Measurements from ENCODE around the gene TARBP1.

Gene TARBP1

GRCh38 chr1:234526922-234527321 is 47.9 kb upstream of the TARBP1 start:
- no peaks in the 10 kb centered on the region for H3K36me3 ChIP-seq (ENCODE audit: insufficient read depth, low read length)
- no peaks in the 10 kb centered on the region for H3K9me3 ChIP-seq (ENCODE audit: low read length)
- H2AFZ ChIP-seq (ENCODE audit: low read length), result no peak overlapping the region
- H3K9ac ChIP-seq (ENCODE audit: low read length), result no peak overlapping the region
- H3K27ac ChIP-seq (ENCODE audit: low read depth, low read length, poor library complexity, severe bottlenecking), result no peak overlapping the region
- H3K79me2 ChIP-seq (ENCODE audit: insufficient read depth, low read length), result no peaks in the 10 kb centered on the region
- no peaks in the 10 kb centered on the region; the same call in 1 of the 2 replicates for H3K27me3 ChIP-seq (ENCODE audit: insufficient read depth, low read length)
- H3F3A ChIP-seq (ENCODE audit: insufficient read depth, low read length), result no peaks in the 10 kb centered on the region
- no peak overlapping the region for H3K4me2 ChIP-seq (ENCODE audit: low read length)
- TF ChIP-seq, protein P1, sequence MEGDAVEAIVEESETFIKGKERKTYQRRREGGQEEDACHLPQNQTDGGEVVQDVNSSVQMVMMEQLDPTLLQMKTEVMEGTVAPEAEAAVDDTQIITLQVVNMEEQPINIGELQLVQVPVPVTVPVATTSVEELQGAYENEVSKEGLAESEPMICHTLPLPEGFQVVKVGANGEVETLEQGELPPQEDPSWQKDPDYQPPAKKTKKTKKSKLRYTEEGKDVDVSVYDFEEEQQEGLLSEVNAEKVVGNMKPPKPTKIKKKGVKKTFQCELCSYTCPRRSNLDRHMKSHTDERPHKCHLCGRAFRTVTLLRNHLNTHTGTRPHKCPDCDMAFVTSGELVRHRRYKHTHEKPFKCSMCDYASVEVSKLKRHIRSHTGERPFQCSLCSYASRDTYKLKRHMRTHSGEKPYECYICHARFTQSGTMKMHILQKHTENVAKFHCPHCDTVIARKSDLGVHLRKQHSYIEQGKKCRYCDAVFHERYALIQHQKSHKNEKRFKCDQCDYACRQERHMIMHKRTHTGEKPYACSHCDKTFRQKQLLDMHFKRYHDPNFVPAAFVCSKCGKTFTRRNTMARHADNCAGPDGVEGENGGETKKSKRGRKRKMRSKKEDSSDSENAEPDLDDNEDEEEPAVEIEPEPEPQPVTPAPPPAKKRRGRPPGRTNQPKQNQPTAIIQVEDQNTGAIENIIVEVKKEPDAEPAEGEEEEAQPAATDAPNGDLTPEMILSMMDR (IDR thresholded peaks at IDR 0.05; ENCODE audit: low read length), result no peak
- no peak for TF ChIP-seq EZH2 (IDR thresholded peaks at IDR 0.05; ENCODE audit: borderline replicate concordance, low read length)
- H3K9me2 ChIP-seq (ENCODE audit: low read depth, low read length), result no peaks in the 10 kb centered on the region
- H3K4me1 ChIP-seq (ENCODE audit: insufficient read depth, low read length, severe bottlenecking), result peaks cover 27% of the 10 kb centered on the region
- no peak overlapping the region for H3K4me3 ChIP-seq (ENCODE audit: low read depth, low read length, poor library complexity, severe bottlenecking)
- H4K20me1 ChIP-seq (ENCODE audit: insufficient read depth, low read length), result no peaks in the 10 kb centered on the region

- H3K27me3 ChIP-seq (ENCODE audit: insufficient read depth, low read length), result no peaks in the 10 kb centered on the region; the same call in 1 of the 2 replicates
- H3K9ac ChIP-seq (ENCODE audit: low read length), result no peak overlapping the region
- no peaks in the 10 kb centered on the region for H3F3A ChIP-seq (ENCODE audit: insufficient read depth, low read length)
- no peaks in the 10 kb centered on the region for H3K36me3 ChIP-seq (ENCODE audit: insufficient read depth, low read length)
- no peaks in the 10 kb centered on the region for H4K20me1 ChIP-seq (ENCODE audit: insufficient read depth, low read length)
- H3K9me2 ChIP-seq (ENCODE audit: low read depth, low read length), result no peaks in the 10 kb centered on the region
- TF ChIP-seq, protein P1 (IDR thresholded peaks at IDR 0.05; ENCODE audit: low read length), result no peak
- TF ChIP-seq EZH2 (IDR thresholded peaks at IDR 0.05; ENCODE audit: borderline replicate concordance, low read length), result no peak
- no peak overlapping the region for H3K27ac ChIP-seq (ENCODE audit: low read depth, low read length, poor library complexity, severe bottlenecking)
- peaks cover 42% of the 10 kb centered on the region for H3K4me1 ChIP-seq (ENCODE audit: insufficient read depth, low read length, severe bottlenecking)
- H3K4me2 ChIP-seq (ENCODE audit: low read length), result no peak overlapping the region
- H2AFZ ChIP-seq (ENCODE audit: low read length), result no peak overlapping the region
- H3K4me3 ChIP-seq (ENCODE audit: low read depth, low read length, poor library complexity, severe bottlenecking), result no peak overlapping the region
- no peaks in the 10 kb centered on the region for H3K79me2 ChIP-seq (ENCODE audit: insufficient read depth, low read length)
- H3K9me3 ChIP-seq (ENCODE audit: low read length), result no peaks in the 10 kb centered on the region
These were observed 46.3 kb upstream of the TARBP1 start for GRCh38 chr1:234525099-234525799.

DNA sequence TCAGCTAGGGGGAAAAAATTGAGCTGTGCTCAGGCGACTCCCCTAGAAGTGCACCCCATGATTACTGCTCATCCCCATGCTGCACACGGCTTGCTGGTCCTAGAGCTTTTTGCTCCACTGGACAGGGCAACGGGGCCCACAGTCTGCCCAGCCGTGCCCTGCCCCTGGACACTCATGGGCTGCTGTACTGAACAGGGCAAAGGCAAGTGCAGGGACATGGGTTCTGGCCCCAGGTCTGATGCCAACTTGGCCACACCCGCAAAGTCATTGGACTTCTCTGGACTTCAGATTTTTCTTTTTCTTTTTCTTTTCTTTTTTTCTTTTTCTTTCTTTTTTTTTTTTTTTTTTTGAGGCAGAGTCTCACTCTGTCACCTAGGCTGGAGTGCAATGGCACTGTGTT is 42.9 kb upstream of the TARBP1 start:
- no peak overlapping the region for H3K9ac ChIP-seq (ENCODE audit: low read length)
- H4K20me1 ChIP-seq (ENCODE audit: insufficient read depth, low read length), result no peaks in the 10 kb centered on the region
- no peaks in the 10 kb centered on the region for H3K27me3 ChIP-seq (ENCODE audit: insufficient read depth, low read length)
- no peaks in the 10 kb centered on the region for H3K9me2 ChIP-seq (ENCODE audit: low read depth, low read length)
- no peaks in the 10 kb centered on the region for H3K9me3 ChIP-seq (ENCODE audit: low read length)
- no peak overlapping the region for H3K4me2 ChIP-seq (ENCODE audit: low read length)
- no peak overlapping the region for H2AFZ ChIP-seq (ENCODE audit: low read length)
- H3K27ac ChIP-seq (ENCODE audit: low read depth, low read length, poor library complexity, severe bottlenecking), result peak overlapping the region; percentile 79
- H3K36me3 ChIP-seq (ENCODE audit: insufficient read depth, low read length), result no peaks in the 10 kb centered on the region
- no peaks in the 10 kb centered on the region for H3F3A ChIP-seq (ENCODE audit: insufficient read depth, low read length)
- H3K4me3 ChIP-seq (ENCODE audit: low read depth, low read length, poor library complexity, severe bottlenecking), result no peak overlapping the region
- H3K79me2 ChIP-seq (ENCODE audit: insufficient read depth, low read length), result no peaks in the 10 kb centered on the region
- TF ChIP-seq, protein P1 (IDR thresholded peaks at IDR 0.05; ENCODE audit: low read length), result no peak
- no peak for TF ChIP-seq EZH2 (IDR thresholded peaks at IDR 0.05; ENCODE audit: borderline replicate concordance, low read length)
- H3K4me1 ChIP-seq (ENCODE audit: insufficient read depth, low read length, severe bottlenecking), result peaks cover 63% of the 10 kb centered on the region
